Sigmoid colon (tissue), 4 donors: ENCODE measurements around the gene CLDN6.

Experiments
- POLR2A ChIP-seq, 2 donors: fragments of 450-650 bp; IDR thresholded peaks; one replicate each; pipeline ENCODE4 v1.6.1; 2016; ENCODE audit warnings: antibody characterized with exemption in 2 of 2, mild to moderate bottlenecking in 2 of 2, moderate library complexity in 2 of 2
- POLR2AphosphoS5 ChIP-seq, 4 donors: sonication (generic); formaldehyde crosslinking; IDR thresholded peaks; one replicate each; pipeline ENCODE4 v1.6.1; 2017; ENCODE audit warnings: antibody characterized with exemption in 4 of 4
- TF ChIP-seq, protein P1 (sequence below), 4 experiments: fragments of 450-650 bp in 3 of 4; fragments of 200-600 bp in 1 of 4; IDR thresholded peaks; one replicate each; pipeline ENCODE4 v1.5.1; 2016 to 2019; ENCODE audit warnings: antibody characterized with exemption in 4 of 4, mild to moderate bottlenecking in 3 of 4, moderate library complexity in 2 of 4

DNA sequence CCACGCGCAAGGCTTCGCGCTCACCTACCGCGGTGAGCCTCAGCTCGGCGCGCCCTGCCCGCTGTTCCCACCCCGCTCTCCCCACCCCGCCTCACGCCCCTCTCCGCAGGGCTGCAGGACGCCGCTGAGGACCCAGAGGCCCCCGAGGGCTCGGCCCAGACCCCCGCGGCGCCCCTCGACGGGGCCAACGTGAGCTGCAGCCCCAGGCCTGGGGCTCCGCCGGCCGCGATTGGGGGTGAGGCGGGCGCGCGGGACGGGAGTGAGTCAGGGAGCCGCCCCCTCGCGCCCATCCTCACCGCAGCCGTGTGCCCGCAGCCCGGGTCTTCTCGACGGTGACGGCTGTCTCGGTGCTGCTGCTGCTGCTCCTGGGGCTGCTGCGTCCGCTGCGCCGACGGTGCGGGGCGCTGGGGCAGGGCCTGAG, 50.8 kb downstream of the CLDN6 start:
- TF ChIP-seq POLR2AphosphoS5 (IDR thresholded peaks at IDR 0.05) (no peak), POLR2A (IDR thresholded peaks at IDR 0.05) (no peak)
- TF ChIP-seq, protein P1, sequence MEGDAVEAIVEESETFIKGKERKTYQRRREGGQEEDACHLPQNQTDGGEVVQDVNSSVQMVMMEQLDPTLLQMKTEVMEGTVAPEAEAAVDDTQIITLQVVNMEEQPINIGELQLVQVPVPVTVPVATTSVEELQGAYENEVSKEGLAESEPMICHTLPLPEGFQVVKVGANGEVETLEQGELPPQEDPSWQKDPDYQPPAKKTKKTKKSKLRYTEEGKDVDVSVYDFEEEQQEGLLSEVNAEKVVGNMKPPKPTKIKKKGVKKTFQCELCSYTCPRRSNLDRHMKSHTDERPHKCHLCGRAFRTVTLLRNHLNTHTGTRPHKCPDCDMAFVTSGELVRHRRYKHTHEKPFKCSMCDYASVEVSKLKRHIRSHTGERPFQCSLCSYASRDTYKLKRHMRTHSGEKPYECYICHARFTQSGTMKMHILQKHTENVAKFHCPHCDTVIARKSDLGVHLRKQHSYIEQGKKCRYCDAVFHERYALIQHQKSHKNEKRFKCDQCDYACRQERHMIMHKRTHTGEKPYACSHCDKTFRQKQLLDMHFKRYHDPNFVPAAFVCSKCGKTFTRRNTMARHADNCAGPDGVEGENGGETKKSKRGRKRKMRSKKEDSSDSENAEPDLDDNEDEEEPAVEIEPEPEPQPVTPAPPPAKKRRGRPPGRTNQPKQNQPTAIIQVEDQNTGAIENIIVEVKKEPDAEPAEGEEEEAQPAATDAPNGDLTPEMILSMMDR (IDR thresholded peaks at IDR 0.05): no peak
